C4-2B (cell line): ENCODE results near the gene PTGR3.

ENCODE experiments used
- ZFX ChIP-seq: fragments of 450-650 bp; IDR thresholded peaks from 2 replicates; pipeline ENCODE4 v1.6.1; 2017
- TF ChIP-seq, protein P1 (sequence below): fragments of 450-650 bp; conservative IDR thresholded peaks from 2 replicates; pipeline ENCODE4 v1.5.1; 2017; ENCODE audit warnings: mild to moderate bottlenecking

DNA sequence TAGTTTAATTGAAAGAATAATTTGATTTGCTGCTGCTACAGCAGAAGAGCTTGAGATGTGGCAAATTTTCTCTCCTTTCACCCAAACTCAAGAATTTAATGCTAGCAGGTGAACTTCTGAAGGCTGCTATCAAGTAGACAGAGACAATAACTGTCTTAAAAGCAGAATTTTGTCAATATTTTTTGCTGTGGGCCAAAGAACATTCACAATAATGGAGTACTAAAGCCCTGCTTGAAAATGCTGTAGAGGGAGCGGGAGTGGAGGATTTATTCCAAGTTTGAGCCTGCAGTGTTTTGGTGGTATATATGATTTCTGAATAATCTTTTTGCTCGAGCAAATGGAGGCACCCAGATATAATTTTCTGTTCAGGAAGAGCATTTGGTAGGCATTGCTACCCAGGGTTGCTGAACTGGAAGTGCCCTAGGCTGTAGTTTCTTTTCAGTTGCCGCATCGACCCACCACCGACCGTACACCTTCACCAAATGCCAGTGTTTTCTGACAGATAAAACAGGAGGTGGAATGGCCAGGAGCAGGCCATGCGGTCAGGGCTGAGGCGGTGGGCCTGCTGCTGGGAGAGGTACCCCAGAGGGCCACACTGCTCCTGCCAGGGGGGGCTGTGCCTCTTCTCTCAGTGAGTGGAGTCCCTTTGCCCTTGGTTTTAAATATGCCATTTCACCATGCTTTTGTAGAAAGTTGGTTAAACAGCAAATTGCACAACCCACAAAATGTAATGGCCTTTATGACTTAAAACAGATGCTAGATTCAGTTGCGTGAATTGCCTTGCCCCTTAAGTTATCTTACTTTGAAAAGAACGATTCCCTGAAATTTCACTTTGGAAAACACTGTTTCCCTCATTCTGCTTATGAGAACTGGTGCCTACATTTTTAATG is 38.0 kb upstream of the PTGR3 start:
- TF ChIP-seq, protein P1, sequence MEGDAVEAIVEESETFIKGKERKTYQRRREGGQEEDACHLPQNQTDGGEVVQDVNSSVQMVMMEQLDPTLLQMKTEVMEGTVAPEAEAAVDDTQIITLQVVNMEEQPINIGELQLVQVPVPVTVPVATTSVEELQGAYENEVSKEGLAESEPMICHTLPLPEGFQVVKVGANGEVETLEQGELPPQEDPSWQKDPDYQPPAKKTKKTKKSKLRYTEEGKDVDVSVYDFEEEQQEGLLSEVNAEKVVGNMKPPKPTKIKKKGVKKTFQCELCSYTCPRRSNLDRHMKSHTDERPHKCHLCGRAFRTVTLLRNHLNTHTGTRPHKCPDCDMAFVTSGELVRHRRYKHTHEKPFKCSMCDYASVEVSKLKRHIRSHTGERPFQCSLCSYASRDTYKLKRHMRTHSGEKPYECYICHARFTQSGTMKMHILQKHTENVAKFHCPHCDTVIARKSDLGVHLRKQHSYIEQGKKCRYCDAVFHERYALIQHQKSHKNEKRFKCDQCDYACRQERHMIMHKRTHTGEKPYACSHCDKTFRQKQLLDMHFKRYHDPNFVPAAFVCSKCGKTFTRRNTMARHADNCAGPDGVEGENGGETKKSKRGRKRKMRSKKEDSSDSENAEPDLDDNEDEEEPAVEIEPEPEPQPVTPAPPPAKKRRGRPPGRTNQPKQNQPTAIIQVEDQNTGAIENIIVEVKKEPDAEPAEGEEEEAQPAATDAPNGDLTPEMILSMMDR, result no peak
- TF ChIP-seq ZFX, result no peak
